Renal pelvis (tissue), 12 donors: ENCODE results near the gene USP3. TPM values are rescaled to one million over a fixed set of nuclear protein-coding genes. Genes with fewer than 3 reads are reported as not detected.
A peak's percentile ranks its signal among the peaks of the same experiment; 100 is the strongest.

Experiments
- DNase-seq: peaks from one replicate; pipeline ENCODE4 v3.0.0-alpha.2; 2013
- long read RNA-seq, 16 experiments: transcript quantifications; one replicate each; lab custom pipeline, GENCODE V29; 2026
- polyA plus RNA-seq, 3 donors: library from polyadenylated mRNA; unstranded; fragments of 120-200 nt; gene quantifications; one replicate each; pipeline ENCODE4 v1.2.1, GENCODE V29; 2013; ENCODE audit not compliant: insufficient read length in 3 of 3

The USP3 gene, protein sequence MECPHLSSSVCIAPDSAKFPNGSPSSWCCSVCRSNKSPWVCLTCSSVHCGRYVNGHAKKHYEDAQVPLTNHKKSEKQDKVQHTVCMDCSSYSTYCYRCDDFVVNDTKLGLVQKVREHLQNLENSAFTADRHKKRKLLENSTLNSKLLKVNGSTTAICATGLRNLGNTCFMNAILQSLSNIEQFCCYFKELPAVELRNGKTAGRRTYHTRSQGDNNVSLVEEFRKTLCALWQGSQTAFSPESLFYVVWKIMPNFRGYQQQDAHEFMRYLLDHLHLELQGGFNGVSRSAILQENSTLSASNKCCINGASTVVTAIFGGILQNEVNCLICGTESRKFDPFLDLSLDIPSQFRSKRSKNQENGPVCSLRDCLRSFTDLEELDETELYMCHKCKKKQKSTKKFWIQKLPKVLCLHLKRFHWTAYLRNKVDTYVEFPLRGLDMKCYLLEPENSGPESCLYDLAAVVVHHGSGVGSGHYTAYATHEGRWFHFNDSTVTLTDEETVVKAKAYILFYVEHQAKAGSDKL
- polyA plus RNA-seq = 10 to 100 TPM; 36.3 to 45.9 (median 40.2) TPM
- long read RNA-seq, donor 1, partial matches to known transcripts = 0 of 2 reads
- long read RNA-seq, donor 1, other reads (novel, unspliced or antisense) = 0 of 2 reads
- long read RNA-seq, donor 2, transcript USP3-202 (15 exons, 2,333 nt) = major isoform, 7 of 8 reads
- long read RNA-seq, donor 2, partial matches to known transcripts = 0 of 8 reads
- long read RNA-seq, donor 2, other reads (novel, unspliced or antisense) = 0 of 8 reads
- long read RNA-seq, donor 3, partial matches to known transcripts = 0 of 5 reads
- long read RNA-seq, donor 3, other reads (novel, unspliced or antisense) = 0 of 5 reads
- long read RNA-seq, donor 4, partial matches to known transcripts = 0 of 3 reads
- long read RNA-seq, donor 4, other reads (novel, unspliced or antisense) = 0 of 3 reads
- long read RNA-seq, donor 5, full-length matches to known transcripts = 5 of 5 reads
- long read RNA-seq, donor 5, partial matches to known transcripts = 0 of 5 reads
- long read RNA-seq, donor 5, other reads (novel, unspliced or antisense) = 0 of 5 reads
- long read RNA-seq, donor 6, partial matches to known transcripts = 0 of 4 reads
- long read RNA-seq, donor 6, other reads (novel, unspliced or antisense) = 0 of 4 reads
- long read RNA-seq, donor 7, full-length matches to known transcripts = 6 of 6 reads
- long read RNA-seq, donor 7, partial matches to known transcripts = 0 of 6 reads
- long read RNA-seq, donor 7, other reads (novel, unspliced or antisense) = 0 of 6 reads
- long read RNA-seq, donor 8 = 0 reads
- long read RNA-seq, donor 9, transcript USP3-202 (15 exons, 2,333 nt) = major isoform, 7 of 9 reads
- long read RNA-seq, donor 9, partial matches to known transcripts = 0 of 9 reads
- long read RNA-seq, donor 9, other reads (novel, unspliced or antisense) = 0 of 9 reads
- long read RNA-seq, donor 10, partial matches to known transcripts = 0 of 3 reads
- long read RNA-seq, donor 10, other reads (novel, unspliced or antisense) = 0 of 3 reads
- long read RNA-seq, donor 11, partial matches to known transcripts = 0 of 1 reads
- long read RNA-seq, donor 11, other reads (novel, unspliced or antisense) = 0 of 1 reads
- long read RNA-seq, donor 12, transcript USP3-202 (15 exons, 2,333 nt) = major isoform, 7 of 14 reads
- long read RNA-seq, donor 12, partial matches to known transcripts = 6 of 14 reads
- long read RNA-seq, donor 12, other reads (novel, unspliced or antisense) = 0 of 14 reads
- long read RNA-seq, donor 13 = 0 reads
- long read RNA-seq, donor 14 = 0 reads
- long read RNA-seq, donor 15 = 0 reads
- long read RNA-seq, donor 16, partial matches to known transcripts = 6 of 10 reads
- long read RNA-seq, donor 16, other reads (novel, unspliced or antisense) = 0 of 10 reads

DNA sequence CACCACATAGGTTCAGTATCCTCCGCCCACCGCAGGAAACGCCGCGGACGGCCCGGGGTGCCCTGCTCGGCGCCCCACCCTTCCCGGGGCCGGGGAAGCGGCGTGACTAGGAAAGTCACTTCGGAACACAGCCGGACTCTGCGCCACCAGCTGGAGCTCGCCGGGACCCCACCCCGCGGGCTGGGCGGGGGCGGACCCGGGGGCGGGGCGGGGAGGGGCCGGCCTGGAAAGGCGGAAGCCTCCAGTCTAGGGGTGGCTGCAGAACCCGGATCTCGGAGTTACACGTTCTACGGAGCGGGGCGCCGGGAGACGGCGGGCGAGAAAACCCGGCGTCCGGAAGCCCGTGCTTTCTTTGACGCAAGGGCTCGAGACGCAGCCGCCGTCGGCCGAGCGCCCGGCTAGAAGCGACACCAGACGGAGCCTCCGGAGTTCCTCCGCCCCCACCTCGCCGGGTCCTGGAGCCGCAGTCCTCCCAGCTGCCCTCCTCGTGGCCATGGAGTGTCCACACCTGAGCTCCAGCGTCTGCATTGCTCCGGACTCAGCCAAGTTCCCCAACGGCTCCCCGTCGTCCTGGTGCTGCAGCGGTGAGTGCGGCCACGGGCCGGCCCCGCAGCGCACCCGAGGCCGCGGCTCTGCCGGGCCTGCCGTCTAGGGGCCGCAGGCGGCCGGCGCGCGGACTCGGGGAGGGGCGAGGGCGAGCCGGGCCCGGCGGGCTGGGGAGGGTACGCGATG is at the start of gene USP3:
Gene USP3 (plus strand): TSS at position 347 of the 732 bp plus-strand sequence. CDS start 147 bp downstream, at position 494.
- peak; percentile 96 for DNase-seq

DNA sequence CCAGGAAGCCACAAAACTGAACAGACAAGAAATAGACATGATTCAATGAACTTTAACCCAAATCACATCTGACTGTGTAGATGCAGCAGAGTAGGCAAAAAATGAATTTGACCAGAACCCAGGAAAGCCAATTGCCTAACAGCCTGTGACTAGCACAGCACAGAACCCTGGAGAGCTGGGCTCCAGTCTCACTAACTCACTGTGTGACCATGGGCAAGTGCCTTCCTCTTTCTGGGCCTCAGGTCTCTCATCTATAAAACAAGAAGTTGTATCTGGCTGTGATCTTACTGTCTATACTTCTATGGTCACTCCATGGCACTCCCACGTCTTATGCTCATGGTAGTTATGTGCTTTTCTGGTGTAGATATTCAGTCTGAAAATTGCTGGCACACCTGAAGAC is 48.1 kb upstream of the USP3 start:
- no peak for DNase-seq

DNA sequence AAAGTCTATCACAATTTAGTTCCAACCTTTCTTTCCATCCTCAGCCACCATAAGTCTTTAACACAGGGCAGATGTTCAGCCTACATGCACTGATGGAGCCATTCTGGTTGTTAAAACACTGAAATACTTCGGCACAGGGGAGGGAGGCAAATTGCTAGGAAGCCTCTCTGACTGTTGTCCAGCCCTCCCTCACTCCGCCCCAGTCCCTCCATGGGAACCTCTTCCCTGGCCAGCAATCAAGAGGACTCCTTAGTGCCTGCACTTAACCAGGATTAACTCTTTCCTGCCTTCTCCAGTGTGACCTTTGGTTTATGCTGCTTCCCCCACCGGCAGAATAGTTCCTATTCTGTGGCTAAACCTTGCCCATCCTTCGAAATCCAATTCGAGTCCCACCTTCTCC is 47.0 kb upstream of the USP3 start:
- DNase-seq = no peak

DNA sequence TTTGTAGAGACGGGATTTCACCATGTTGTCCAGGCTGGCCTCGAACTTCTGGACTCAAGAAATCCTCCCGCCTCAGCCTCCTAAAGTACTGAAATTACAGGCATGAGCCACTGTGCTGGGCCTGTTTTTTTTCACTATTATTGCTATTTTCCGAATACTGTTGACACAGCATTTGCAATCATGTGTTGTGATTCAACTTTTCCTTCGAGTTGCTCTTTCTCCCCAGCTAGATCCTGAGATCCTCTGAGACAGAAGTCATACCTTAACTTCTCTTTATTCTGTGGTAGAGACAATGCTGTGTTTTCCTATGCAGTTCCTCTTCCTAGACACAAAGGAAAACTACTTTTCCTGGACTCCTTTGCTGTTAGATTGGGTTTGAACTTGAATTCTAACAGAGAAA is 46.4 kb upstream of the USP3 start:
- DNase-seq = no peak

DNA sequence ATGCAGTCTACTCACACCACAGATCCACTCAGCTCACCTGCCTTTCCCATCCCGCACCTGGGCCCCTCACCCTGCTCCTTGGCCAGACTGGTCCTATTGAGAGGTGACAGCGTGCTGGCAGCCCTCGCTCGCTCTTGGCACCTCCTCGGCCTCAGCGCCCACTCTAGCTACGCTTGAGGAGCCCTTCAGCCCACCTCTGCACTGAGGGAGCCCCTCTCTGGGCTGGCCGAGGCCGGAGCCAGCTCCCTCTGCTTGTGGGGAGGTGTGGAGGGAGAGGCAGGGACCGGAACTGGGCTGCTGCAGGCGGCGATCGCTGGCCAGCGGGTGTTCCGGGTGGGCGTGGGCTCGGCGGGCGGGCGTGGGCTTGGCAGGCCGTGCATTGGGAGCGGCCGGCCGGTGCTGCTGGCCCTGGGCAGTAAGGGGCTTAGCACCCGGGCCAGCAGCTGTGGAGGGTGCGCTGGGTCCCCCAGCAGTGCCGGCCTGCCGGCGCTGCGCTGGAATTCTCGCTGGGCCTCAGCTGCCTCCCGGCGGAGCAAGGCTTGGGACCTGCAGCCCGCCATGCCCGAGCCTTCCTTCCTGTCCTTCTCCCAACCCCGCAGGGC is 45.5 kb upstream of the USP3 start:
- DNase-seq = no peak

DNA sequence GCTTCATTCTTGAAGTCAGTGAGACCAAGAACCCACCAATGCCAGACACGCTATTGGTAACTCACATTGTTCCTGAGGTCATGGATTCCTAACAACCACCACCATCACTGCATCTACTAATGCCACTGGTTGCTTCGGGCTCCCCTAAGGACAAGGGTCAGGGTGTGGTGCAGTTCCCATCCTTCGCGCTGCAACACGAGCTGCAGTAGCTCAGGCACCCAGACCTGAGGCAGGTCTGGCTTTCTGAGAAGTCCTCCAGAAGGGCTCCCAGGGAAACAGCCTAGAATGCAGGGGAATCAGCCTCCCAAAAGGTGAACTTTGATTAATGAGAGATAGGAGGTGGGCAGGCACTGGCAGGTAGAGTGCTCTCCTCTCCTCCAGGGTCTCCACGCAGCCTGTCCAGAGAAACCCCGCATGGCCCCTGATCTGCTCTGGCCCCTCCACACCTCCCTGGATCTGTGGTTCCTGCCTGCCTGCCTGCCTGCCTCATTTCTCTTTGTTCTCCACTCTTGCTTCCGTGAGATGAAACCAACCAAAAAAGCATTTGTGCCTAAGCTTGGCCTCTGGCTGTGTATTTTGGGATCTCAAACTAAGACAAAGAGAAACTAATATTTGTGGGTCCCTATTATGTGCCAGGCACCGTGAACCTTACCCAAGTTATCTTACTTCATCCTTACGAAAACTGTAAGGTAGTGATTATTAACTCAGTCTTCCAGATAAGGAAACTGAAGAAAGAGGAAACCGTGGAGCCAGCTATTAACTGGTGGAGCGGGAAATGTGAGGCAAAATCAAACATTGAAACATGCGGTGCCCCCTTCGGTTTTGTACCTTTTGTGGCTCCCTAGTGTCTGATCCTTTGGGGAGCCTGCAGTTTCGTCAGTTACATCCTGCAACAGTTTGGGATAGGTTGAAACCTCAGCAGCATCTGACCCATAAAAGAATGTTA is 43.9 kb upstream of the USP3 start:
- DNase-seq = no peak

DNA sequence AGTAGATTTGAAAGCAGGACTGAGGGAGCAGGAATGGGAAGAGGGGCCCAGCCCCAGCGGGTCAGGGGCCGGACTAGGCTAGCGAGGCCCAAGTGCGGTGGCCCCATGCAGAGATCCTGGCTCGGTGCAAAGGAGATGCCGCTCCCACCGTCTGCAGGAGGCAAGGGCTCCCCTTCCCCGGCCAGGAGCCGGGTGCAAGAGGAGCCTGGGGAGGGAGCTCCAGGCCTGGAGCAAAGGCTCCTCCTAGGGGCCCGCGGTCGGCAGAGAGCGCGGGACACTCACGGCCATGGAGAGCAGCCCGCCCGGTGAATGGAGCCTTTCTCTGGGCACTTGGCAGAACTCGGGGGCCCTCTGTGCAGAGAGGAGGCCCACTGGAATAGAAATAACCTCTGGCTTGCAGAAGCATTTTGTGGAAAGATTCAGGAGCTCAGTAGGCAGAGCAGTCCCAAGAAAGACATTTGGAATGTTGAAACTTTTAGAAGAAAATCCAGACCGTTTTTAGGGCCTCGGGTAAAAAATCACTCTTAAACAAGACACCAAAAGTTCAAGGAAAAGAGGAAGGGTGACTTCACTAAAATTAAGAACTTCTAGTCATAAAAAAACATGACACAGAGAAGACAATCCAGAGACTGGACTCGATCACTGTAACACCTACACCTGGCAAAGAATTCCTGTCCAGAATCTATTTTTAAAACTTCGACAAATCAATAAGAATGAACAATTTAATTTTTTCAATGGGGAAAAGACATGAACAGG is 43.0 kb upstream of the USP3 start:
- DNase-seq = no peak

DNA sequence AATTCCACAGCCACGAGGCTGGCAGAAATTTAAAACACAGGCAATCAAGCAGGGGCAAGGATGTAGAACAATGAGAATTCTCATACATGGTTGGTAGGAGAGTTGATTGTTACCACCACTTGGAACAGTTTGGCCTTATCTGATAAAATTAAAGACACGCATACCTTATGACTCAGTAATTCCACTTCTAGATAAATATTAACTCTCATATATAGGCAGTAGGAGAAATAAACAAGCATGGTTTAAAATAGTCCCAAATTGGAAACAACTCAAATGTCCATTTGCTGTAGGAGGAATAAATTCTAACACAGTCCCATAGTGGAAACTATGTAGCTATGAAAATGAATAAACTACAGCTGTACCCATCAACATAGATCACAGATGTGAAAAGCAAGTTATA is 42.3 kb upstream of the USP3 start:
- no peak for DNase-seq

DNA sequence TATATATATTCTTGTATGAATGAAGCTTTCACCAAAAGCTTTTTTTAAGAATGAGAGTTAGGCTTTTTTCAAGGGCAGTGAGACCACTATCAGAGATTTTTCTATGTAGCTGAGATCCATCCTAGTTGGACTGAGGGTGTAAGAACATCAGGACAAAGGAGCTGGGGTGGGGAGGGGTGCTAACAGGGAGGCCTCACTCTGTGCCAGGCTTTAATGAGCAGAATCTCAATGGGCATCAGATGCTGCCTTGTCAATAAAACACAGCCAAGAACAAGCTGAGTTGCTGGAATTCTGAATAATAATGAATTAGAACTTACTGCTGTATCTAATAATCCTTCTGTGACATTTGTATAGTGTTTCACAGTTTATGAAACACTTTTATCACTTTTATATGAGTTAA is 41.4 kb upstream of the USP3 start:
- no peak for DNase-seq

DNA sequence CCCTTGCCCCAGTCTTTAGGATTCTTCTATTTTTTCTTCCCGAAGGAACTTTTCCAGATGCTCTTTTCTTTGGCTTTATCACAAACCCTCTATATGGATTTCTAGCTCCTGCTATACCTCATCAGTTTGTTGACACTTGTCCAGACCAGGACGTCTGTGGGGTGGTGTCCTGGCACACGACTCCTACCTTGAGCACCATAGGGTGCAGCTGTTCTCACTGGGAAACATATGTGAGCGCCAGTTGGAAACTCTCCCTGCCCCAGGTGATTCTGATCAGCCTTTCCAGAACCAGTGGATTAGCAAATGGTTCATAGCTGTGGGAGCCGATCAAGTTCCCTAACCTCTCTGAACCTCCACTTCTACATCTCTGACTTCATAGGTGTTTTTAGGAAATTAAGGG is 40.6 kb upstream of the USP3 start:
- DNase-seq = no peak

DNA sequence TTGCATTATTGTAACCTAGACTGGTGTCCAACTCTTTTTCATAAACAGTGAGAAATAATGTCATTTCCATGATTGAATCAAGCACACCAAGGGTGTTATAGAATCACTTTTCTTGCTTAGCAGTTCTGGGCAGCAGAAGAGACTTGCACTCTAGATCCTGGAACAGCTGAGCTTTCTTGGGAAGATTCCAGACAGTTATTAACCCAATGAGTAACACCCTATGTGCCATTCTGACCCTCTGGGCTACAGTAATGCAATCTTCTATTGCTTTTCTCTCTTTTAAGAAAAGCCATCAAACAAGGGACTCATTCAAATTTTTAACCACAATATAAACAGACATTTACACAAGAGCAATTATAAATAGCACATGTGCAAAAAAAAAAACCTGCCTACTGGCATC is 39.3 kb upstream of the USP3 start:
- DNase-seq = no peak

DNA sequence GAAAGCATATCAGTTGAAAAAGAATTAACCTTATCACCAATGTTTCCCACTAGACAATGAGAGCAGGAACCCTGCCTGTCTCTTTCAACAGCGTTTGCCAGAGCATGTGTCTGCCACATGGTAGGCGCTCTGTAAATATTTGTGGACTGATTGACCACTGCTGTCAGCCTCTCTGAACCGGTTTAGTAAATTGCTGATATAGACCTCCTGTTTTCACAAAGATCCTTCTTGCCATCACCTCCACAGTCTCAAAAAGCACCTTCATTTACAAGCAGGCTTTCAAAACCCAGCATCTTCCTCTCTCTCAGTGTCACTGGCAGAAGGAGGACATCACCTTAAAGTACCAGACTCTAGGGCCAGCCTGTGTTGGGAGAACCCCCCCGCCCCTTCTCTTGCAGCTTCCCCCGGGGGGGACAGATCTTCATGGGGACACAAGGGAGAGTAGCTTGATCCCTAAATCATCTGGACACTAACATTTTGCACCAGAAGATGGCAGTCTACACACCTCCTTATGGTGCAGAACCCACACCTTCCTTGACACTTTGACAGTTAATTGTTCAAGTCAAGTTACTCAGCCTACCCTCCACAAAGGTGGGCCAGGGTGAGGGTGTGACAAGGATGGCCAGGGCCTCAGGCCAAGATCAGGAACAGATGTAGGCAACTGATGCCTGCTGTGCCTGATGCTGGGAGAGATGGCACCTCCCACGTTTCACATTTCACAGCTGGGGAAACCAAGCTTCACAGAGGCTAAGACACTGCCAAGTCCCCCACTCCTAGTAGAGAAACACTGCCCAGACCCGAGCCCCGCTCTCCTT is 37.8 kb upstream of the USP3 start:
- no peak for DNase-seq

DNA sequence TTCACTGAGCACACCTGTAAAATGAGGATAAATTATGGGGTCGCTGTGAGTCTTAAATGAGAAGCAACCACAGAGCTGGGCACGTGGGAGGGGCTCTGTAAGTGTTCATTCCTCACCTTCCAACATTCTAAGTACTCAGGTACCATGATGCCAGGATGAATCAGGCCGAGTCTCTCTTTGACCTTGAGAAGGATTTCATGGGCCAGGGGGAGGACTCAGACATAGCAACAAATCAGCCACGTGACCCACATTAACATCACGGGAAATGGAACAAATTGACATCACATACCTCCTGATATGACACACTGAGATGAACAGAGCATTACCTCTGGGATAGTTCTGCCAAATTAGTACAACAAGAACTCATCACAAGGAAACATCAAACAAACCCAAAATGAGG is 35.2 kb upstream of the USP3 start:
- no peak for DNase-seq

DNA sequence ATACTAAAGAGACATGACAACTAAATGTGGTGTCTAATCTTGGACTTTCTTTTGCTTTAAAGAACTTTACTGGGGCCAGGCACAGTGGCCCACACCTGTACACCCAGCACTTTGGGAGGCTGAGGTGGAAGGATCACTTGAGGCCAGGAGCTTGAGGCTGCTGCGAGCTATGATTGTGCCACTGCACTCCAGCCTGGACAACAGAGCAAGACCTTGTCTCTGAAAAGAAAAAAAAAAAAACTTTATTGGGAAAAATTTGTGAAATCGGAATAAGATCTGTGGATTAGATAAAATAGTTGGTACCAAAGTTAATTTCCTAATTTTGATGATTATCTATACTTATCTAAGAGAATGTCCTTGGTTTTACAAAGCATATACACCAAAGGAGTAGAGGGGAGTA is 34.4 kb upstream of the USP3 start:
- no peak for DNase-seq

DNA sequence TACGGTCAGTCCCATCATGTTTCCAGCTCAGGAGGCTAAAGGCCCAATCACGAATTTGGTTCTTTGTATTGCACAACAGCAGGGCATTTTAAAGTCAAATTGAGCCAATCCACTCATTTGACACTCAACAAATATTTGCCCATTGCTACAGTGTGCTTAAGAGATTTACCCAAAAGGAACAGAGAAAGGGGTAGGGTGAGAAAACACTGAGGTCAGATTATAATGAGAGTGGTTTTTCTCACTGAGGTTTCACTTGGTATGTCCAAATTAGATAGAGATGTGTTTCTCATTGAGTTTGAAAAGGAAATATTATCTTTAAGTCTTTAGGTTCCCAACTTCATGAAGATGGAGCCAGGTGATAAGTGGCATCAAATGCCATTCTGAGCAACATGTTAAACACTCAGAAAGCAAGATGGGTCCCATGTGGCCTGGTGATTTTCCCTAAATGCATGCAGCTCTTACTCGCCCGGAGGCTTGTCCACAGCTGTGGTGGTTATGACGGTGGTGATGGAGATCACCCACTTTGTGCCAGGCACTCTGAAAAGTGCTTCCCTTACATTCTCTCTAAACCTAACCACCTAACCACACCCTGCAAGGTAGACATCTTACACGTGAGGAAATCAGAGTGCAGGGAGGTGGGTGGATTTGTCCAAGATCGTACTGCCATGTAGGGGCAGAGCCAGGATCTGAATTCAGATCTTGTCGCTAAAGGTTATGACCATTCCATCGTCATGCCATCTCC is 31.2 kb upstream of the USP3 start:
- no peak for DNase-seq

DNA sequence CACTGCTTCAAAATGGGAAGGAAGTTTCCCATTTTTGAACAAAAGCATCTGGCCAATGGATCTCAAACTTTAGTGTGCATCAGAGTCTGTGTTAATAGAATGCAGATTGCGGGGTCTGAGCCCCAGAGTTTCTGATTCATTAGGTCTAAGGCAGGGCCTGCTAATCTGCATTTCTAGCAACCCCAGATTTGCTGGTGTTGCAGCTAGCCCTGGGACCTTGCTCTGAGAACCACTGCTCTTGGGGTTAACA is 30.7 kb upstream of the USP3 start:
- no peak for DNase-seq
